AG04449 (cell line): ENCODE results near the gene SPEM1.
A peak's percentile ranks its signal among the peaks of the same experiment; 100 is the strongest.

Experiments
- CTCF ChIA-PET: fragments of 350-600 bp; formaldehyde crosslinking; extraction: SDS; loops from one replicate; lab custom pipeline; 2021; ENCODE audit warnings: antibody characterized with exemption; lab: Yijun Ruan, JAX
- POLR2A ChIA-PET: fragments of 400-600, 350-600 bp; formaldehyde crosslinking; extraction: SDS; loops from one replicate; lab custom pipeline; 2020; ENCODE audit warnings: antibody characterized with exemption, inconsistent platforms; lab: Yijun Ruan, JAX
- DNase-seq: peaks from one replicate; pipeline ENCODE4 v3.0.0-alpha.2; 2010; ENCODE audit warnings: low read depth, low spot score
- H3K4me3 ChIP-seq: 2 replicates; pipeline ENCODE4 v1.5.1; 2011; ENCODE audit warnings: low read depth, mild to moderate bottlenecking, control low read depth, low read length
- CTCF ChIP-seq: IDR thresholded peaks from one replicate; pipeline ENCODE4 v1.5.1; 2011; ENCODE audit warnings: mild to moderate bottlenecking, moderate library complexity, low read length, control low read depth, inconsistent platforms; ENCODE audit not compliant: insufficient read depth; ENCODE audit errors: missing control alignments

The SPEM1 gene

DNA sequence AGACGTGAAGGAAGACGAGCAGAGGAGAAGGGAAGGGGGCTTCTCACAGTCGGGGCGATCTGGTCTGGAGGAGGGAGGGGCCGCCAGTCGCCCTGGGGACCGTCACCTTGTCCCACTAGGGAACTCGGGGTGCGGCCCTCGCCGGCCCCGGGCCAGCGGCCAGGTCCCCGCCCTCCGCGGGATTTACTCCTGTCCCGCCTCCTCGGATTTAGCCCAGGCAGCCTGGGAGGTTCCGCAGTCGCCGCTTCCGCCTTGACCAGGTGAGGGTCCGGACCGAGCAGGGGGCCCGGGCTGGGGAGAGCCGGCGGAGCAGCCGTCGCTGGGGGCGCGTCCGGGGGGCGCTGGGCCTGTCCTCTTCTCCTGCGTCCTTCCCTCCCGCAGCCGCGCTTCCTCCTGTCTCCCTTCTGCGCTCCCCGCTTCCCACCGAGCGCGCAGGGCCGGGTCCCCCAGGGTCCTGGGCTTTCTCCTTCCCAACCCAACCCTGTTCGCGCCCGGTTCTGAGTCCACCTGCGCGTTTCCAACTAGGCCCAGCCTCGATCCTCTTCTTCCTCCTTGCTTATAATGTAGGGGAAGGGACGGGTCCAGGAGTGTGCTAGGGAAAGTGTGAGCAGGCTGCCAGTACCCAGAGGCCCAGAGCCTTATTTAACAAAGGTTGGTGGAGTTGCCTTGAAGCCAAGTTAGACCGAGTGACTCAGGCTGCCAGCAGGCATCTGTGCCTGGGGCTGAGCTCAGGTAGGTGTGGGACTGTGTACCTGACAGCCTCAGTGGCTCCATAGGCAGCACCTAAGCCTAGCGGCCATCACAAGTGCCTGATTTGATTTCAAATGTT is 39.1 kb upstream of the SPEM1 start, which contains the start of gene TNK1:
TSS of gene TNK1 (plus strand) at position 235 of the 829 bp plus-strand sequence. CDS start 1,838 bp downstream, outside the sequence.
- no peak for DNase-seq
- no peak for TF ChIP-seq CTCF
- POLR2A ChIA-PET: interaction anchor here (1.0 kb wide), 1 partner anchor 26 kb away, joined by 3 read pairs; the partner anchor contains the start of gene TMEM95
- CTCF ChIA-PET: interaction anchor here (0.8 to 1.8 kb wide), 6 partner anchors 8 to 56 kb away, joined by 3 to 5 read pairs (median 4); partner anchors contain the start of gene TMEM95
- peak within 1 kb of the TSS; percentile 18; the same call in 1 of the 2 replicates for H3K4me3 ChIP-seq

DNA sequence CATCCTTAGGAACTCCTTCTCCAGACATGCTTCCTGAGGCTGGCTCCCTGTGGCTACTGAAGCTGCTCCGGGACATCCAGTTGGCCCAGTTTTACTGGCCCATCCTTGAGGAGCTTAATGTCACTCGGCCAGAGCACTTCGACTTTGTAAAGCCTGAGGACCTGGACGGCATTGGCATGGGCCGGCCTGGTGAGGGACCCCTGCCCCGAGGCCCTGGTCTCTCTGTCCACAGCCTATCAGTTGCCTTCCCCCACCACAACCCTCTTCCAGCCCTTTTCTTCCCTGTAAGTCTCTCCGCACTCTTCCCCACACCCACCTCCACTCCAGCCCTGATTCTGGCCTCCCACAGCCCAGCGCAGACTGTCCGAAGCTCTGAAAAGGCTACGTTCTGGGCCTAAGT is 37.2 kb upstream of the SPEM1 start:
- ChIA-PET POLR2A (interaction anchor here (0.5 to 1.6 kb wide), 5 partner anchors 10 to 38 kb away, joined by 3 to 4 read pairs (median 3); partner anchors contain the start of gene TMEM256), CTCF (interaction anchor here (1.8 kb wide), 1 partner anchor 177 kb away, joined by 5 read pairs; no protein-coding TSS in a partner anchor)
- no peak for TF ChIP-seq CTCF
- DNase-seq: no peak
- no peak overlapping the region for H3K4me3 ChIP-seq

GRCh38 chr17:7383371-7383741 is 36.8 kb upstream of the SPEM1 start:
- peak overlapping the region; percentile 52 for H3K4me3 ChIP-seq
- CTCF ChIA-PET: interaction anchor here (1.2 to 1.8 kb wide), 3 partner anchors 10 to 177 kb away, joined by 4 to 8 read pairs (median 5); partner anchors contain the start of gene PLSCR3
- POLR2A ChIA-PET: interaction anchor here (0.6 to 1.6 kb wide), 5 partner anchors 11 to 32 kb away, joined by 3 to 4 read pairs (median 3); partner anchors contain the start of gene TMEM256
- no peak for TF ChIP-seq CTCF
- DNase-seq: no peak

DNA sequence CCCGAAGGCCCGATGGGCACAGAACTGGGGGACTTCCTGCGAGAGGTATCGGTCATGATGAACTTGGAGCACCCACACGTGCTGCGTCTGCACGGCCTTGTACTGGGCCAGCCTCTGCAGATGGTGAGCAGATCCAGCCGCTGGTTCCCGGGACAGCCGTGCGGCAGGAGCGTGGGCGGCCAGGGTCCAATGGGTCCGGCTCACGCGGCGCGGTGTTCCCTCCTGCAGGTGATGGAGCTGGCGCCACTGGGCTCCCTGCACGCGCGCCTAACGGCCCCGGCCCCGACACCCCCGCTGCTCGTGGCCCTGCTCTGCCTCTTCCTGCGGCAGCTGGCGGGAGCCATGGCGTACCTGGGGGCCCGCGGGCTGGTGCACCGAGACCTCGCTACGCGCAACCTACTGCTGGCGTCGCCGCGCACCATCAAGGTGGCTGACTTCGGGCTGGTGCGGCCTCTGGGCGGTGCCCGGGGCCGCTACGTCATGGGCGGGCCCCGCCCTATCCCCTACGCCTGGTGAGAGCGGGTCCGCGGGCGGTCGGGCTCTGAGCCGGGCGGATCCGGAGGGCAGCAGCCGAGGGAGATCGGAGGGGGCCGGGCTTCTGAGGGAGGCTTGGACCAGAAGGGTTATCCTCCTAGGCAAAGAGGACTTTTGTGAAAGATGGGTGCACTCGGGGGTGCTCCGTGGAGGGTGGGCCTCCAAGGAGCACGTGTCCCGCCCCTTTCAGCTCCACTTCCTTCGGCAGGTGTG is 36.2 kb upstream of the SPEM1 start:
- POLR2A ChIA-PET: interaction anchor here (0.6 to 1.6 kb wide), 4 partner anchors 10 to 20 kb away, joined by 3 read pairs; partner anchors contain the start of genes PLSCR3 and TMEM256
- CTCF ChIA-PET: interaction anchor here (1.2 to 1.8 kb wide), 3 partner anchors 10 to 176 kb away, joined by 4 to 8 read pairs (median 5); partner anchors contain the start of gene PLSCR3
- no peak for DNase-seq
- H3K4me3 ChIP-seq: peak overlapping the region; percentile 52
- TF ChIP-seq CTCF: no peak

DNA sequence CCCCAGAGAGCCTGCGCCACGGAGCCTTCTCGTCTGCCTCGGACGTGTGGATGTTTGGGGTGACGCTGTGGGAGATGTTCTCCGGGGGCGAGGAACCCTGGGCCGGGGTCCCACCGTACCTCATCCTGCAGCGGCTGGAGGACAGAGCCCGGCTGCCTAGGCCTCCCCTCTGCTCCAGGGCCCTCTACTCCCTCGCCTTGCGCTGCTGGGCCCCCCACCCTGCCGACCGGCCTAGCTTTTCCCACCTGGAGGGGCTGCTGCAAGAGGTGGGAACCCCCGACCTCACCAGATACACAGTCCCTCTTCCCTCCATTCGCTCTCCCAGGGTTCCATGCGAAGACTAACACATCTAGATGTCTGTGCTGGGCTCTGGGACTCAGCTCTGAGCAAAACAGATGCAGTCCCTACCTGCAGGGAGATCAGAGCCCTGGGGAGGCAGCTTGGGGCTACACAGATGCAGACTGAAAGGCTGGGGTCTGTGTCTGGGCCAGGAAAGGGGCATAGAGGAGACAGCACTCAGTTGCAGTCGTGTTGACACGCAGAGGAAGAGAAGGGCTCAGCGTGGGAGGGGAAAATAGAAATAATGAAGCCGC is 35.5 kb upstream of the SPEM1 start:
- ChIA-PET POLR2A (interaction anchor here (0.8 to 1.6 kb wide), 3 partner anchors 10 to 19 kb away, joined by 3 read pairs; partner anchors contain the start of genes PLSCR3 and TMEM256), CTCF (interaction anchor here (1.2 to 1.7 kb wide), 2 partner anchors 9 to 28 kb away, joined by 4 to 8 read pairs; partner anchors contain the start of gene PLSCR3)
- H3K4me3 ChIP-seq: peak overlapping the region; percentile 52
- no peak for TF ChIP-seq CTCF
- DNase-seq: no peak
